HFFc6 (cell line): ENCODE results near the gene ODAD3. TPM values are rescaled to one million over a fixed set of nuclear protein-coding genes. Genes with fewer than 3 reads are reported as not detected.
A peak's percentile ranks its signal among the peaks of the same experiment; 100 is the strongest.

Source experiments
- DNase-seq: peaks from one replicate; pipeline ENCODE4 v3.0.0-alpha.2; 2018
- H3K27ac Mint-ChIP-seq: 2 replicates; pipeline ENCODE4 v1.8.0; 2020; ENCODE audit warnings: mild to moderate bottlenecking, mixed read lengths
- H3K27me3 Mint-ChIP-seq: 2 replicates; pipeline ENCODE4 v1.8.0; 2021; ENCODE audit warnings: mild to moderate bottlenecking, moderate library complexity, mixed read lengths; ENCODE audit not compliant: insufficient read depth
- H3K36me3 Mint-ChIP-seq: 2 replicates; pipeline ENCODE4 v1.8.0; 2021; ENCODE audit warnings: low read depth, mixed read lengths
- H3K4me1 Mint-ChIP-seq: 2 replicates; pipeline ENCODE4 v1.8.0; 2020; ENCODE audit warnings: low read depth, mixed read lengths
- H3K4me3 Mint-ChIP-seq: 2 replicates; pipeline ENCODE4 v1.8.0; 2020; ENCODE audit warnings: mild to moderate bottlenecking, moderate library complexity, mixed read lengths
- H3K9me3 Mint-ChIP-seq: 2 replicates; pipeline ENCODE4 v1.8.0; 2020; ENCODE audit warnings: mild to moderate bottlenecking, mixed read lengths
- CTCF ChIP-seq: fragments of 200-600 bp; sonication (generic); IDR thresholded peaks from 2 replicates; pipeline ENCODE4 v1.5.0; 2021; ENCODE audit warnings: antibody characterized with exemption, mild to moderate bottlenecking
- total RNA-seq, 6 experiments: library from RNA; stranded (reverse); fragmentation: NEBNext Ultra II Directional; extraction: Animal tissue kit (Norgen Biotek cat#: 25700); gene quantifications; 2 replicates in 1 of 6; 3 replicates in 5 of 6; pipeline ENCODE4 v1.2.3, GENCODE V29; 2021

ODAD3 gene
- total RNA-seq, 6 experiments from 2014 or later, result 0.16 to 1.1 (median 0.60) TPM; not detected in 1

DNA sequence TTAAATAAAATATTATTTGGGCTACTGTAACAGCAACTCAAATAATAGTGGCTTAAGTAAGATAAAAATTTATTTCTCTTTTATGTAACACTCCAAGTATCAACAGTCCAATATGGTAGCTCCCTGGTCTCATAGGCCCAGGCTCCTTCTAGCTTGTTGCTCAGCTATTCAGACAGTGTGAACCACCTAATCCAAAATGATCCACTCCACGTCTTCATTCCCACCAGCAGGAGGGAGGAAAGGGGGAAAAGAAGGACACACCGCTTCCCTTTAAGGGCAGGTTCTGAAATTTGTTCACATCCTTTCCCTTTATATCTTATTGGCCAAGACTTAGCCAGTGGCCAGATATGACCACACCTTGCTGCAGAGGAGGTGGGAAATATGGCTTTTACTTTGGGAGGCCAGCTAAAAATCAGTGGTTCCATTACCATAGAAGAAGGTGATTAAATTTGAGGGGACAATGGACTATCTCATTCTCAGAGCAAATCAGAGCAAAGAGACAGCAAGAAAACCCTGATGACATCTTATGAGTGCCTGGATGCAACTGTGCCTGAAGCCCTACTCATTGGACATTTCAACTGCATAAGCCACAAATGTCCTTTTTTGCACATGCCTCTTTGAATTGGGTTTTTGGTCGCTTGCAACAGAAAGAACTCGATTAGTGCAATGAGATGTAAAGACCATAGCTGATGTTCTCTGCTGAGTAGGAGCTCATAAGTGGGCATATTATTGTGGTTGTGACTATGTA is 43.8 kb downstream of the ODAD3 start:
- Mint-ChIP-seq H3K36me3 (peaks cover 6% of the 10 kb centered on the region), H3K9me3 (no peaks in the 10 kb centered on the region), H3K4me3 (no peak overlapping the region), H3K4me1 (peaks cover 16% of the 10 kb centered on the region), H3K27ac (no peak overlapping the region), H3K27me3 (no peaks in the 10 kb centered on the region; the same call in 1 of the 2 replicates)
- TF ChIP-seq CTCF, result no peak
- DNase-seq, result no peak

GRCh38 chr19:11390359-11390758 is 44.6 kb downstream of the ODAD3 start:
- no peaks in the 10 kb centered on the region; the same call in 1 of the 2 replicates for H3K27me3 Mint-ChIP-seq
- H3K4me3 Mint-ChIP-seq, result no peak overlapping the region
- no peak for TF ChIP-seq CTCF
- no peak overlapping the region for H3K27ac Mint-ChIP-seq
- peaks cover 6% of the 10 kb centered on the region for H3K36me3 Mint-ChIP-seq
- H3K4me1 Mint-ChIP-seq, result peaks cover 16% of the 10 kb centered on the region
- no peaks in the 10 kb centered on the region for H3K9me3 Mint-ChIP-seq
- no peak for DNase-seq

DNA sequence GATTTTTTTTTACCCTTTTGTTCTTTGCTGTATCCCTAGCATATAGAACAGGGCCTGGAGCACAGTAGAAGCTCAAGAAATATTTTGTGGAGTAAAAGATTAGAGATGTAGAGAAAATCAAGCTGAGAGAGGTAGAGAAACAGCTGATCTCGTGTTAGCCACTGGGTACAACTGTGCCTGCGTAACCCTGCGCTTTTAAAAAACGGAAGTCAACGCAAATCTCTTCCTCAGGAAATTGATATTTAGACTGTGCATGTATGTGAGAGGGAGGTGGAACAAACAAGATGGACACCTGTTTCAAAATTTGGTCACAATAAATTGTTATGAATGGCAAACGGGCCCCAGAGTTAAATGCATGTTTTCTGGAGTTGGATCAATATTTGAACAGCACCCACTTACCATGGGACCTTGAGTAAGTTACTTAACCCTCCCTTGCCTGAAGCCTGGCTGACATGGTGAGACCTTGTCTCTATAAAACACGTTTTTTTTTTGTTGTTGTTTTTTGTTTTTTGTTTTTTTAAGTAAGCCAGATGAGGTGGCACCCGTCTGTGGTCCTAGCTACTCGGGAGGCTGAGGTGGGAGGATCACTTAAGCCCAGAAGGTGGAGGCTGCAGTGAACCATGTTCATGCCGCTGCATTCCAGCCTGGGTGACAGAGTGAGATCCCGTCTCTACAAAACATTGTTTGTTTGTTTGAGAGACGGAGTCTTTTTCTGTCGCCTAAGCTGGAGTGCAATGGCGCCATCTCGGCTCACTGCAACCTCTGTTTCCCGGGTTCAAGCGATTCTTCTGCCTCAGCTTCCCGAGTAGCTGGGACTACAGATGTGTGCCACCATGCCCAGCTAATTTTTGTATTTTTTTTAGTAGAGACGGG is 47.5 kb downstream of the ODAD3 start:
- no peaks in the 10 kb centered on the region for H3K9me3 Mint-ChIP-seq
- no peak overlapping the region for H3K4me3 Mint-ChIP-seq
- no peak for TF ChIP-seq CTCF
- H3K27me3 Mint-ChIP-seq, result no peaks in the 10 kb centered on the region
- no peak overlapping the region for H3K27ac Mint-ChIP-seq
- peaks cover 4% of the 10 kb centered on the region; the same call in 1 of the 2 replicates for H3K4me1 Mint-ChIP-seq
- DNase-seq, result no peak
- no peaks in the 10 kb centered on the region for H3K36me3 Mint-ChIP-seq

GRCh38 chr19:11384778-11385129 is 50.2 kb downstream of the ODAD3 start:
- H3K9me3 Mint-ChIP-seq, result no peaks in the 10 kb centered on the region
- no peaks in the 10 kb centered on the region for H3K36me3 Mint-ChIP-seq
- TF ChIP-seq CTCF, result no peak
- H3K4me1 Mint-ChIP-seq, result peaks cover 24% of the 10 kb centered on the region
- H3K27me3 Mint-ChIP-seq, result no peaks in the 10 kb centered on the region
- H3K27ac Mint-ChIP-seq, result no peak overlapping the region
- no peak for DNase-seq
- peak overlapping the region; percentile 90; the same call in 1 of the 2 replicates for H3K4me3 Mint-ChIP-seq

- Mint-ChIP-seq H3K36me3 (no peaks in the 10 kb centered on the region), H3K27ac (no peak overlapping the region)
- DNase-seq, result no peak
Measured at GRCh38 chr19:11383706-11384048, 51.2 kb downstream of the ODAD3 start.

More at GRCh38 chr19:11383706-11384048, 51.2 kb downstream of the ODAD3 start:
- H3K27me3 Mint-ChIP-seq, result no peaks in the 10 kb centered on the region
- no peaks in the 10 kb centered on the region for H3K9me3 Mint-ChIP-seq
- peaks cover 29% of the 10 kb centered on the region for H3K4me1 Mint-ChIP-seq
- H3K4me3 Mint-ChIP-seq, result peak overlapping the region; percentile 90; the same call in 1 of the 2 replicates
- no peak for TF ChIP-seq CTCF
